CD4-positive, alpha-beta T cell treated with Interleukin-15 for 4 hours (primary cell): ENCODE results near the gene PLCB3.

Source experiments
- DNase-seq: peaks from one replicate; pipeline ENCODE4 v3.0.0-alpha.2; 2020; ENCODE audit warnings: low spot score

The PLCB3 gene

GRCh38 chr11:64266339-64266738 is 15.0 kb downstream of the PLCB3 start:
- no peak for DNase-seq

- DNase-seq = no peak
These were observed 16.0 kb downstream of the PLCB3 start for GRCh38 chr11:64267207-64267945.

- no peak for DNase-seq
These were observed 16.9 kb downstream of the PLCB3 start for GRCh38 chr11:64268025-64268892.

GRCh38 chr11:64268893-64269539 is 17.7 kb downstream of the PLCB3 start:
- DNase-seq = peak; percentile 31

- peak; percentile 98 for DNase-seq
These were observed 18.4 kb downstream of the PLCB3 start for GRCh38 chr11:64269540-64270220.

- DNase-seq = no peak
These were observed 23.9 kb downstream of the PLCB3 start for GRCh38 chr11:64275031-64275800.

- no peak for DNase-seq
These were observed 24.5 kb downstream of the PLCB3 start for GRCh38 chr11:64275841-64276240.

- no peak for DNase-seq
These were observed 25.5 kb downstream of the PLCB3 start for GRCh38 chr11:64276653-64277431.

- DNase-seq = no peak
These were observed 27.4 kb downstream of the PLCB3 start for GRCh38 chr11:64278576-64279190.

GRCh38 chr11:64281957-64282770 is 30.8 kb downstream of the PLCB3 start:
- DNase-seq = no peak

GRCh38 chr11:64283092-64283491 is 31.8 kb downstream of the PLCB3 start:
- no peak for DNase-seq

GRCh38 chr11:64284048-64284961 is 33.0 kb downstream of the PLCB3 start, which contains the start of gene BAD:
Gene BAD (minus strand): TSS chr11:64284665. CDS start chr11:64284368, 297 bp downstream.
- DNase-seq = peak; percentile 93

- peak; percentile 90 for DNase-seq
These were observed 33.9 kb downstream of the PLCB3 start, which contains the start of gene GPR137 for GRCh38 chr11:64284962-64285884. Gene GPR137 (plus strand): TSS chr11:64285848. CDS start chr11:64286525, 677 bp downstream.

GRCh38 chr11:64285885-64286800 is 34.8 kb downstream of the PLCB3 start:
- no peak for DNase-seq

- no peak for DNase-seq
These were observed 35.5 kb downstream of the PLCB3 start for GRCh38 chr11:64286801-64287159.
